Keratinocyte (primary cell): ENCODE measurements around the gene BOC.

Experiments used
- CTCF ChIP-seq, 3 experiments: IDR thresholded peaks in 1 of 3; conservative IDR thresholded peaks in 1 of 3; optimal IDR thresholded peaks in 1 of 3; 2 replicates in 2 of 3; 3 replicates in 1 of 3; pipeline versions ENCODE3 to v1.5.1; 2011; ENCODE audit warnings: low read length in 3 of 3, mild to moderate bottlenecking in 3 of 3, moderate library complexity in 2 of 3, control low read depth in 1 of 3, inconsistent platforms in 1 of 3; ENCODE audit not compliant: insufficient read depth in 2 of 3; ENCODE audit errors: extremely low read depth in 1 of 3
- EZH2 ChIP-seq: IDR thresholded peaks from one replicate; pipeline ENCODE4 v1.6.1; 2012; ENCODE audit warnings: inconsistent platforms, mild to moderate bottlenecking, low read length, moderate library complexity

GRCh38 chr3:113221721-113222257, 10.4 kb downstream of the BOC start:
- TF ChIP-seq CTCF (optimal IDR thresholded peaks at IDR 0.05 in 1 of 3, IDR thresholded peaks at IDR 0.05 in 1 of 3, conservative IDR thresholded peaks at IDR 0.05 in 1 of 3; ENCODE audit: extremely low read depth in 1 of 3, insufficient read depth in 2 of 3, low read length in 3 of 3) (no peak), EZH2 (no peak)
